IMR-90 (cell line): ENCODE measurements around the gene SERPINB2. TPM values are rescaled to one million over a fixed set of nuclear protein-coding genes. Genes with fewer than 3 reads are reported as not detected.
A peak's percentile ranks its signal among the peaks of the same experiment; 100 is the strongest.

ENCODE experiments used
- ATAC-seq: fragments of 200-7000 bp; cut with Tn5 transposase; 2 replicates; pipeline ENCODE4 v1.9.1; 2020; ENCODE audit warnings: low read depth, mild to moderate bottlenecking, moderate library complexity
- BruUV-seq: library from RNA; stranded (reverse); fragments of 400-500 nt; replicated peaks from 2 replicates; lab custom pipeline; 2021; lab: Mats Ljungman, UMichigan
- CTCF ChIA-PET: fragments of 300-600 bp; formaldehyde crosslinking; extraction: SDS; loops from one replicate; lab custom pipeline; 2021; ENCODE audit warnings: antibody characterized with exemption; lab: Yijun Ruan, JAX
- POLR2A ChIA-PET: fragments of 300-600 bp; sonication (Branson Sonifier 250); formaldehyde crosslinking; loops from one replicate; lab custom pipeline; 2022; ENCODE audit warnings: antibody characterized with exemption; ENCODE audit not compliant: unreplicated experiment; lab: Charles Lee
- DNase-seq: peaks from one replicate; pipeline ENCODE4 v3.0.0; 2013
- H2AFZ ChIP-seq: replicated peaks from 2 replicates; pipeline ENCODE3; 2013; ENCODE audit warnings: low read length, mild to moderate bottlenecking; ENCODE audit not compliant: poor library complexity
- H2AK5ac ChIP-seq: 2 replicates; pipeline ENCODE4 v1.6.1; 2013; ENCODE audit warnings: low read depth, low read length, inconsistent platforms
- H2AK9ac ChIP-seq: replicated peaks from 2 replicates; pipeline ENCODE3; 2013; ENCODE audit warnings: mild to moderate bottlenecking, low read depth, low read length, moderate library complexity; ENCODE audit not compliant: poor library complexity
- H2BK120ac ChIP-seq: 2 replicates; pipeline ENCODE4 v1.6.1; 2013; ENCODE audit warnings: low read depth, low read length, inconsistent platforms
- H2BK15ac ChIP-seq: 3 replicates; pipeline ENCODE4 v1.6.1; 2013; ENCODE audit warnings: low read depth, low read length, inconsistent platforms
- H2BK20ac ChIP-seq: 2 replicates; pipeline ENCODE4 v1.6.1; 2013; ENCODE audit warnings: low read depth, mild to moderate bottlenecking, inconsistent platforms, low read length, moderate library complexity
- H2BK5ac ChIP-seq: 2 replicates; pipeline ENCODE4 v1.6.1; 2013; ENCODE audit warnings: mild to moderate bottlenecking, low read depth, low read length, inconsistent platforms; ENCODE audit not compliant: poor library complexity, severe bottlenecking
- H3K14ac ChIP-seq: replicated peaks from 2 replicates; pipeline ENCODE4 v1.6.1; 2013; ENCODE audit warnings: low read depth, low read length, inconsistent platforms
- H3K18ac ChIP-seq: 2 replicates; pipeline ENCODE4 v1.6.1; 2013; ENCODE audit warnings: low read depth, low read length, control low read depth
- H3K23ac ChIP-seq: 2 replicates; pipeline ENCODE4 v1.6.1; 2013; ENCODE audit warnings: low read depth, low read length, inconsistent platforms
- H3K27ac ChIP-seq: 2 replicates; pipeline ENCODE4 v1.5.1; 2013; ENCODE audit warnings: mild to moderate bottlenecking, control low read depth, low read length; ENCODE audit not compliant: insufficient read depth
- H3K27me3 ChIP-seq: 2 replicates; pipeline ENCODE4 v1.6.1; 2013; ENCODE audit warnings: low read length; ENCODE audit not compliant: control insufficient read depth, insufficient read depth
- H3K36me3 ChIP-seq: 2 replicates; pipeline ENCODE4 v1.6.1; 2013; ENCODE audit warnings: low read length, mixed read lengths; ENCODE audit not compliant: control insufficient read depth, insufficient read depth
- H3K4ac ChIP-seq: 2 replicates; pipeline ENCODE4 v1.6.1; 2013; ENCODE audit warnings: low read depth, low read length, inconsistent platforms
- H3K4me1 ChIP-seq: 2 replicates; pipeline ENCODE4 v1.6.1; 2013; ENCODE audit warnings: low read length, mixed read lengths; ENCODE audit not compliant: control insufficient read depth, insufficient read depth
- H3K4me2 ChIP-seq: 2 replicates; pipeline ENCODE4 v1.6.1; 2013; ENCODE audit warnings: low read depth, mild to moderate bottlenecking, control low read depth, low read length, moderate library complexity
- H3K4me3 ChIP-seq: 2 replicates; pipeline ENCODE4 v1.5.1; 2013; ENCODE audit warnings: low read depth, mild to moderate bottlenecking, control low read depth, low read length, moderate library complexity; ENCODE audit not compliant: insufficient read depth
- H3K56ac ChIP-seq: 2 replicates; pipeline ENCODE4 v1.6.1; 2013; ENCODE audit warnings: low read length, inconsistent platforms; ENCODE audit not compliant: insufficient read depth; ENCODE audit errors: extremely low read depth
- H3K79me1 ChIP-seq, 2 experiments: 2 replicates each; pipeline ENCODE4 v1.6.1; 2013; ENCODE audit warnings: low read length in 2 of 2, inconsistent platforms in 1 of 2, low read depth in 1 of 2
- H3K9ac ChIP-seq: 2 replicates; pipeline ENCODE4 v1.6.1; 2013; ENCODE audit warnings: low read depth, low read length, control low read depth
- H3K9me1 ChIP-seq: 2 replicates; pipeline ENCODE4 v1.6.1; 2013; ENCODE audit warnings: low read length, inconsistent platforms; ENCODE audit not compliant: insufficient read depth
- H3K9me3 ChIP-seq: 2 replicates; pipeline ENCODE4 v1.6.1; 2013; ENCODE audit warnings: low read length; ENCODE audit not compliant: control insufficient read depth, insufficient read depth
- H4K20me1 ChIP-seq: 2 replicates; pipeline ENCODE4 v1.6.1; 2013; ENCODE audit warnings: low read length, inconsistent platforms; ENCODE audit not compliant: insufficient read depth
- H4K5ac ChIP-seq: 2 replicates; pipeline ENCODE4 v1.6.1; 2013; ENCODE audit warnings: mild to moderate bottlenecking, low read depth, low read length, control low read depth
- H4K8ac ChIP-seq, 2 experiments: 2 replicates each; pipeline ENCODE4 v1.6.1; 2013; ENCODE audit warnings: low read depth in 2 of 2, low read length in 2 of 2, control low read depth in 1 of 2, inconsistent platforms in 1 of 2
- H4K91ac ChIP-seq: 2 replicates; pipeline ENCODE4 v1.6.1; 2013; ENCODE audit warnings: low read depth, low read length, inconsistent platforms; ENCODE audit not compliant: insufficient read depth
- BHLHE40 ChIP-seq: fragments of 150-350 bp; IDR thresholded peaks from 2 replicates; pipeline ENCODE4 v1.6.1; 2016; ENCODE audit warnings: mild to moderate bottlenecking, low read depth, low read length
- CEBPB ChIP-seq: IDR thresholded peaks from 2 replicates; pipeline ENCODE4 v1.6.1; 2012; ENCODE audit warnings: low read depth, low read length, improper control_type of control experiment
- FOS ChIP-seq: fragments of 150-350 bp; IDR thresholded peaks from 2 replicates; pipeline ENCODE4 v1.6.1; 2016; ENCODE audit warnings: low read depth, low read length
- MAFK ChIP-seq: IDR thresholded peaks from 2 replicates; pipeline ENCODE4 v1.6.1; 2012; ENCODE audit warnings: low read depth, low read length, improper control_type of control experiment
- MXI1 ChIP-seq: IDR thresholded peaks from 2 replicates; pipeline ENCODE4 v1.6.1; 2012; ENCODE audit warnings: low read depth, mild to moderate bottlenecking, low read length, moderate library complexity, borderline replicate concordance
- NFE2L2 ChIP-seq: fragments of 150-350 bp; IDR thresholded peaks from 2 replicates; pipeline ENCODE4 v1.6.1; 2016; ENCODE audit warnings: low read depth, mild to moderate bottlenecking, low read length
- RAD21 ChIP-seq: IDR thresholded peaks from 2 replicates; pipeline ENCODE4 v1.6.1; 2012; ENCODE audit warnings: low read length, improper control_type of control experiment
- RCOR1 ChIP-seq: IDR thresholded peaks from 2 replicates; pipeline ENCODE4 v1.6.1; 2012; ENCODE audit warnings: mild to moderate bottlenecking, low read length, improper control_type of control experiment; ENCODE audit not compliant: insufficient replicate concordance
- SMC3 ChIP-seq: fragments of 150-350 bp; IDR thresholded peaks from 2 replicates; pipeline ENCODE4 v1.6.1; 2016; ENCODE audit warnings: low read depth, mild to moderate bottlenecking, antibody characterized with exemption, low read length, moderate library complexity
- WGBS, 2 experiments: methylation state at CpG; one replicate each; pipeline versions ENCODE4 v1.1.5 to v1.1.7; 2013; ENCODE audit warnings: missing lambda C conversion rate in 2 of 2; ENCODE audit not compliant: insufficient read length in 1 of 2; ENCODE audit errors: extremely low coverage in 2 of 2; 5-methylcytosine and 5-hydroxymethylcytosine counted together
- dilution Hi-C: fragments of 300-500 bp; cut with HindIII; formaldehyde crosslinking; loops from one replicate; pipeline ENCODE4 v1.14.3; 2018; ENCODE audit warnings: low sequenced_read_pairs; ENCODE audit not compliant: unreplicated experiment
- in situ Hi-C: fragments of 300-500 bp; cut with MboI; formaldehyde crosslinking; loops from 3 replicates; pipeline ENCODE4 v1.14.3; 2019; ENCODE audit warnings: low sequenced_read_pairs, inconsistent platforms, mixed read lengths
- intact Hi-C: fragments of 100-400 bp; cut with micrococcal nuclease; formaldehyde crosslinking; loops from 2 replicates; pipeline ENCODE4 v1.10.0; 2022
- polyA plus RNA-seq, 3 experiments: library from polyadenylated mRNA; depleted of rRNA; stranded (reverse); fragments of >200 nt; gene quantifications; 2 replicates each; pipeline ENCODE4 v1.2.3, GENCODE V29; 2012; ENCODE audit warnings: low replicate concordance in 1 of 3
- total RNA-seq: library from RNA; depleted of rRNA; stranded (reverse); fragments of >200 nt; gene quantifications from 2 replicates; pipeline ENCODE4 v1.2.3, GENCODE V29; 2012
- TF ChIP-seq, protein P1 (sequence below): fragments of 150-350 bp; IDR thresholded peaks from 2 replicates; pipeline ENCODE4 v1.6.1; 2016; ENCODE audit warnings: low read depth, mild to moderate bottlenecking, low read length, moderate library complexity, borderline replicate concordance
- TF ChIP-seq, protein P2 (sequence below): fragments of 150-350 bp; IDR thresholded peaks from 2 replicates; pipeline ENCODE4 v1.6.1; 2017; ENCODE audit warnings: mild to moderate bottlenecking, antibody characterized with exemption, low read length, low read depth

The SERPINB2 gene
- total and polyA plus RNA-seq, 2 of the 4 experiments (the other 2 are of a cell fraction), result 32.1 to 43.0 TPM

DNA sequence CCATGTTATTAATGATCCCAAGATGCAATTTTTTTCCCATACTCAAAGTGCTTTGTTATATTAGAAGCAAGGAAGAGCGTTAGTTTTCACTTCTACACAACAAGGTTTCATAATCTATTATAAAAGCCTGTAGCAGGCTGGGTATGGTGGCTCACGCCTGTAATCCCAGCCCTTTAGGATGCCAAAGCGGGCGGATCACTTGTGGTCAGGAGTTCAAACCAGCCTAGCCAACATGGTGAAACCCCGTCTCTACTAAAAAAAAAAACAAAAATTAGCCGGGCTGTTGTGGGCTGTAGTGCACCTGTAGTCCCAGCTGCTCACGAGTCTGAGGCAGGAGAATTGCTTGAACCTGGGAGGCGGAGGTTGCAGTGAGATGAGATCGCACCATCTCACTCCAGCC lies 19.0 kb upstream of the SERPINB2 start (continued):
- TF ChIP-seq SMC3 (no peak), MAFK (no peak), RCOR1 (no peak), NFE2L2 (no peak)

DNA sequence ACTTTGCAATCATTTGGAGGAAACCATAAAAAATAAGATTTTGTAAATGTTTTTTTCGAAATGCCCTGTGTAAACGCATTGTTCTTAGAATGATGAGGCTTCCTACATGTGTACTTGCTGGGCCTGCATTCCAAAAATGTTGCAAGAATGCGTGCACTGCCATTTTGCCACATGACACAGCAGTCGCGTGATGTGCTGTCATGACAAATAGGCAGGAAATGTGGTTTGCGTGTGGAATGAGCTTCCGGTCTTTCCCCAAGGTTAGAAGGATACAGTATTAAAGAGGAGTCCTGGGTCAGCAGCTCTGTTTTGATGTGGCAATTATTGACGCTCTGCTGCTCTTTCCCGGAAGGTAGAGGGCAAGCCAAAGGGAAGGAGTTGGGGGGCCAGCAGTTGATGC lies 18.1 kb upstream of the SERPINB2 start:
- dilution Hi-C loops, result no loop called here
- Histone ChIP-seq H3K14ac (peak overlapping the region; percentile 94; the same call in 1 of the 2 replicates), H3K4ac (peak overlapping the region; percentile 92), H4K20me1 (no peaks in the 10 kb centered on the region), H3K36me3 (no peaks in the 10 kb centered on the region), H3K27me3 (no peaks in the 10 kb centered on the region), H3K18ac (peak overlapping the region; percentile 5; the same call in 1 of the 2 replicates), H3K4me1 (no peaks in the 10 kb centered on the region), H3K27ac (peak overlapping the region; percentile 42), H3K9me1 (peaks cover 5% of the 10 kb centered on the region; the same call in 1 of the 2 replicates), H4K5ac (peak overlapping the region; percentile 20; the same call in 1 of the 2 replicates), H3K79me1 (no peaks in the 10 kb centered on the region), H2AFZ (peak overlapping the region; percentile 79), H2BK15ac (peak overlapping the region; percentile 9; the same call in 1 of the 3 replicates), H2AK9ac (no peak overlapping the region), H3K9ac (no peak overlapping the region), H3K4me3 (no peak overlapping the region), H2BK5ac (peak overlapping the region; percentile 80), H4K8ac (peak overlapping the region; percentile 2 to 87; a peak in 3 of 4 replicates), H4K91ac (peak overlapping the region; percentile 83), H2BK120ac (peak overlapping the region; percentile 93), H3K9me3 (no peaks in the 10 kb centered on the region), H3K56ac (no peak overlapping the region; the same call in 1 of the 2 replicates), H3K23ac (peak overlapping the region; percentile 89), H2BK20ac (peak overlapping the region; percentile 95; the same call in 1 of the 2 replicates), H2AK5ac (peak overlapping the region; percentile 52; the same call in 1 of the 2 replicates), H3K4me2 (no peak overlapping the region; the same call in 1 of the 2 replicates)
- CTCF ChIA-PET, result no interaction called here
- TF ChIP-seq, protein P1, sequence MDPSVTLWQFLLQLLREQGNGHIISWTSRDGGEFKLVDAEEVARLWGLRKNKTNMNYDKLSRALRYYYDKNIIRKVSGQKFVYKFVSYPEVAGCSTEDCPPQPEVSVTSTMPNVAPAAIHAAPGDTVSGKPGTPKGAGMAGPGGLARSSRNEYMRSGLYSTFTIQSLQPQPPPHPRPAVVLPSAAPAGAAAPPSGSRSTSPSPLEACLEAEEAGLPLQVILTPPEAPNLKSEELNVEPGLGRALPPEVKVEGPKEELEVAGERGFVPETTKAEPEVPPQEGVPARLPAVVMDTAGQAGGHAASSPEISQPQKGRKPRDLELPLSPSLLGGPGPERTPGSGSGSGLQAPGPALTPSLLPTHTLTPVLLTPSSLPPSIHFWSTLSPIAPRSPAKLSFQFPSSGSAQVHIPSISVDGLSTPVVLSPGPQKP, result no peak
- 0 out of 2 replicates have a peak, but pooled peaks have one; percentile 30 for TF ChIP-seq MXI1
- TF ChIP-seq BHLHE40, result peak; percentile 100
- TF ChIP-seq NFE2L2, result peak; percentile 58; the same call in 1 of the 2 replicates
- peak; percentile 30; the same call in 1 of the 2 replicates for TF ChIP-seq FOS
- peak; percentile 82 for TF ChIP-seq RCOR1
- no peak for TF ChIP-seq SMC3
- no peak for TF ChIP-seq RAD21
- TF ChIP-seq CEBPB, result peak; percentile 94
- TF ChIP-seq, protein P2, sequence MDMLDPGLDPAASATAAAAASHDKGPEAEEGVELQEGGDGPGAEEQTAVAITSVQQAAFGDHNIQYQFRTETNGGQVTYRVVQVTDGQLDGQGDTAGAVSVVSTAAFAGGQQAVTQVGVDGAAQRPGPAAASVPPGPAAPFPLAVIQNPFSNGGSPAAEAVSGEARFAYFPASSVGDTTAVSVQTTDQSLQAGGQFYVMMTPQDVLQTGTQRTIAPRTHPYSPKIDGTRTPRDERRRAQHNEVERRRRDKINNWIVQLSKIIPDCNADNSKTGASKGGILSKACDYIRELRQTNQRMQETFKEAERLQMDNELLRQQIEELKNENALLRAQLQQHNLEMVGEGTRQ, result peak; percentile 88
- peak; percentile 62; the same call in 1 of the 2 replicates for TF ChIP-seq MAFK
- POLR2A ChIA-PET, result interaction anchor here (0.6 to 1.0 kb wide), 3 partner anchors 9 to 67 kb away, joined by 3 to 11 read pairs (median 5); no protein-coding TSS in a partner anchor
- ATAC-seq (peak; percentile 68), DNase-seq (peak; percentile 91)
- in situ Hi-C loops, result no loop called here
- 42% methylated on average over 3 of the region's 9 CpGs; no CpG with 5 or more reads in 1 of the 2 experiments for WGBS, 2 experiments
- BruUV-seq, result no TSS peak
- intact Hi-C loops, result no loop called here
